ENCODE results near the gene ADPGK.

- TF ChIP-seq EZH2 (IDR thresholded peaks at IDR 0.05; ENCODE audit: insufficient read depth, low read length) (no peak), CTCF (IDR thresholded peaks at IDR 0.05; ENCODE audit: insufficient read depth, low read depth, low read length) (no peak)
Measured at GRCh38 chr15:72800833-72801481, 17.4 kb upstream of the ADPGK start.

Measured in astrocyte (in vitro differentiated cells and primary cell).